HCT116 (cell line): ENCODE data around the gene LDHAL6B. TPM values are rescaled to one million over a fixed set of nuclear protein-coding genes. Genes with fewer than 3 reads are reported as not detected.

Experiments used
- ATAC-seq: fragments of 200-7000 bp; cut with Tn5 transposase; 2 replicates; pipeline ENCODE4 v1.9.1; 2020; ENCODE audit warnings: mild to moderate bottlenecking, moderate library complexity
- BruUV-seq: library from RNA; stranded (reverse); fragments of 400-500 nt; replicated peaks from 2 replicates; lab custom pipeline; 2021; lab: Mats Ljungman, UMichigan
- CTCF ChIA-PET: fragments of 300-600 bp; sonication (Branson Sonifier 250); formaldehyde crosslinking; loops from one replicate; lab custom pipeline; 2021; ENCODE audit warnings: antibody characterized with exemption; lab: Charles Lee
- POLR2A ChIA-PET: fragments of 300-600, 350-600 bp; sonication (Branson Sonifier 250); formaldehyde crosslinking; loops from one replicate; lab custom pipeline; 2021; ENCODE audit warnings: antibody characterized with exemption; lab: Charles Lee
- RAD21 ChIA-PET, 2 experiments: fragments of 300-600 bp; sonication (Branson Sonifier 250); formaldehyde crosslinking; loops; one replicate each; lab custom pipeline; 2023; ENCODE audit warnings: low total read pairs in 2 of 2; ENCODE audit not compliant: uncharacterized antibody in 2 of 2, unreplicated experiment in 2 of 2, low non-redundant PET in 1 of 2; lab: Charles Lee
- DNase-seq: peaks from one replicate; pipeline ENCODE4 v3.0.0-alpha.2; 2010; ENCODE audit warnings: low read depth, low spot score
- H2AFZ ChIP-seq: fragments of 200-600 bp; shearing (Covaris generic), sonication (generic); 2 replicates; pipeline ENCODE4 v1.6.1; 2017; ENCODE audit warnings: low read depth, mixed run types, mixed read lengths, antibody characterized with exemption, low read length; ENCODE audit not compliant: poor library complexity, severe bottlenecking
- H3K27ac ChIP-seq: 2 replicates; pipeline ENCODE4 v1.5.1; 2012; ENCODE audit warnings: low read depth, low read length
- H3K27me3 ChIP-seq: fragments of 200-600 bp; sonication (generic); 2 replicates; pipeline ENCODE4 v1.6.1; 2016; ENCODE audit warnings: mixed run types, low read length, mixed read lengths; ENCODE audit not compliant: insufficient read depth
- H3K36me3 ChIP-seq, 2 experiments: fragments of 200-500 bp in 1 of 2; fragments of 200-600 bp in 1 of 2; sonication (Bioruptor generic) in 1 of 2; sonication (generic) in 1 of 2; 2 replicates each; pipeline versions ENCODE4 v1.5.1 to v1.6.1; 2014 to 2016; ENCODE audit warnings: low read length in 2 of 2, inconsistent platforms in 1 of 2, mixed read lengths in 1 of 2, mixed run types in 1 of 2; ENCODE audit not compliant: insufficient read depth in 2 of 2, control insufficient read depth in 1 of 2
- H3K4me1 ChIP-seq, 2 experiments: fragments of 200-600 bp in 1 of 2; sonication (generic) in 1 of 2; 2 replicates each; pipeline versions ENCODE4 v1.5.1 to v1.6.1; 2012 to 2017; ENCODE audit warnings: low read length in 2 of 2, inconsistent platforms in 1 of 2, mild to moderate bottlenecking in 1 of 2, mixed read lengths in 1 of 2, mixed run types in 1 of 2, moderate library complexity in 1 of 2; ENCODE audit not compliant: insufficient read depth in 2 of 2, control insufficient read depth in 1 of 2
- H3K4me2 ChIP-seq: fragments of 200-600 bp; sonication (generic); 2 replicates; pipeline ENCODE4 v1.6.1; 2017; ENCODE audit warnings: mixed run types, low read length, mixed read lengths
- H3K4me3 ChIP-seq, 2 experiments: fragments of 200-600 bp in 1 of 2; sonication (generic) in 1 of 2; replicated peaks in 1 of 2; 2 replicates each; pipeline ENCODE4 v1.5.1; 2011 to 2016; ENCODE audit warnings: low read length in 2 of 2, control low read depth in 1 of 2, low read depth in 1 of 2, mild to moderate bottlenecking in 1 of 2, mixed read lengths in 1 of 2, mixed run types in 1 of 2
- H3K79me2 ChIP-seq: fragments of 200-600 bp; sonication (generic); 2 replicates; pipeline ENCODE4 v1.6.1; 2017; ENCODE audit warnings: mild to moderate bottlenecking, mixed run types, low read length, moderate library complexity, mixed read lengths; ENCODE audit not compliant: insufficient read depth
- H3K9ac ChIP-seq: fragments of 200-600 bp; sonication (generic); 2 replicates; pipeline ENCODE4 v1.6.1; 2016; ENCODE audit warnings: low read length, mixed read lengths
- H3K9me2 ChIP-seq: fragments of 200-600 bp; sonication (generic), shearing (Covaris generic); 2 replicates; pipeline ENCODE4 v1.6.1; 2017; ENCODE audit warnings: mixed run types, mild to moderate bottlenecking, moderate library complexity; ENCODE audit not compliant: insufficient read depth
- H3K9me3 ChIP-seq, 2 experiments: fragments of 200-500 bp in 1 of 2; fragments of 200-600 bp in 1 of 2; sonication (Bioruptor generic) in 1 of 2; sonication (generic) in 1 of 2; 2 replicates each; pipeline ENCODE4 v1.6.1; 2014 to 2017; ENCODE audit warnings: low read length in 2 of 2, mixed read lengths in 2 of 2, inconsistent platforms in 1 of 2, low read depth in 1 of 2, mild to moderate bottlenecking in 1 of 2, mixed run types in 1 of 2, moderate library complexity in 1 of 2; ENCODE audit not compliant: control insufficient read depth in 1 of 2, insufficient read depth in 1 of 2
- H4K20me1 ChIP-seq: fragments of 200-600 bp; sonication (generic), shearing (Covaris generic); 2 replicates; pipeline ENCODE4 v1.6.1; 2017; ENCODE audit warnings: mixed run types, mild to moderate bottlenecking, moderate library complexity; ENCODE audit not compliant: insufficient read depth
- ATF3 ChIP-seq: IDR thresholded peaks from 2 replicates; pipeline ENCODE4 v1.6.1; 2012
- CTCF ChIP-seq, 3 experiments: fragments of 200-600 bp in 1 of 3; sonication (generic) in 1 of 3; IDR thresholded peaks in 2 of 3; conservative IDR thresholded peaks in 1 of 3; 2 replicates each; pipeline ENCODE4 v1.5.1; 2012 to 2017; ENCODE audit warnings: low read depth in 2 of 3, low read length in 2 of 3, antibody characterized with exemption in 1 of 3, borderline replicate concordance in 1 of 3, control low read depth in 1 of 3, mild to moderate bottlenecking in 1 of 3, mixed read lengths in 1 of 3, mixed run types in 1 of 3, moderate library complexity in 1 of 3; ENCODE audit not compliant: insufficient read depth in 1 of 3
- EZH2 ChIP-seq: fragments of 200-600 bp; sonication (generic); IDR thresholded peaks from 2 replicates; pipeline ENCODE4 v1.6.1; 2017; ENCODE audit warnings: antibody characterized with exemption, mixed run types
- POLR2AphosphoS5 ChIP-seq: IDR thresholded peaks from 2 replicates; pipeline ENCODE4 v1.6.1; 2011; ENCODE audit warnings: mild to moderate bottlenecking, low read depth, low read length, moderate library complexity
- SP1 ChIP-seq: IDR thresholded peaks from 2 replicates; pipeline ENCODE4 v1.6.1; 2012; ENCODE audit warnings: low read depth
- ZFX ChIP-seq: fragments of 450-650 bp; IDR thresholded peaks from 2 replicates; pipeline ENCODE4 v1.6.1; 2017
- intact Hi-C: fragments of 100-400 bp; cut with micrococcal nuclease; formaldehyde crosslinking; loops from 2 replicates; pipeline ENCODE4 v1.10.0; 2022
- total RNA-seq: library from RNA; stranded (reverse); gene quantifications from one replicate; pipeline ENCODE4 v1.2.1, GENCODE V29; 2021; ENCODE audit not compliant: unreplicated experiment

The LDHAL6B gene
- total RNA-seq, 1 experiment from 2014 or later = not detected

- RAD21 ChIA-PET = no interaction called here
- intact Hi-C loops = no loop called here
- no peak for ATAC-seq
- no TSS peak for BruUV-seq
- H4K20me1 ChIP-seq = no peaks in the 10 kb centered on the region
- H3K79me2 ChIP-seq = no peaks in the 10 kb centered on the region
- POLR2A ChIA-PET = no interaction called here
- H3K9ac ChIP-seq = no peak overlapping the region
- no peaks in the 10 kb centered on the region for H3K9me3 ChIP-seq
- H3K9me2 ChIP-seq = no peaks in the 10 kb centered on the region
- H3K4me1 ChIP-seq = no peaks in the 10 kb centered on the region
- no peaks in the 10 kb centered on the region for H3K27me3 ChIP-seq
- H3K4me2 ChIP-seq = no peak overlapping the region
- peaks cover 14 to 18% of the 10 kb centered on the region in 2 experiments for H3K36me3 ChIP-seq
- H2AFZ ChIP-seq = no peak overlapping the region
- CTCF ChIA-PET = interaction anchor here (0.6 to 0.8 kb wide), 2 partner anchors 19 to 335 kb away, joined by 3 read pairs; no protein-coding TSS in a partner anchor
- TF ChIP-seq ZFX (no peak), EZH2 (no peak), SP1 (no peak), POLR2AphosphoS5 (no peak), CTCF (IDR thresholded peaks at IDR 0.05 in 2 of 3, conservative IDR thresholded peaks at IDR 0.05 in 1 of 3; ENCODE audit: borderline replicate concordance in 1 of 3, insufficient read depth in 1 of 3, low read depth in 2 of 3, low read length in 2 of 3) (no peak), ATF3 (no peak)
- DNase-seq = no peak
- H3K4me3 ChIP-seq = no peak overlapping the region
- no peak overlapping the region for H3K27ac ChIP-seq
Measured at GRCh38 chr15:59157396-59157795, 49.2 kb upstream of the LDHAL6B start.
